Smooth muscle cell (in vitro differentiated cells): ENCODE measurements around the gene WDR64. TPM values are rescaled to one million over a fixed set of nuclear protein-coding genes. Genes with fewer than 3 reads are reported as not detected.
"Not testable (repeated sequence)": the region's sequence is repeated elsewhere in the genome, so short reads cannot be mapped to it uniquely, and the experiment has no call there.

Experiments used
- DNase-seq: peaks from one replicate; lab custom pipeline; 2025; ENCODE audit not compliant: unreplicated experiment; lab: John Stamatoyannopoulos, UW
- H2AFZ ChIP-seq: fragments of 200-600 bp; sonication (generic); 2 replicates; pipeline ENCODE4 v1.6.0; 2016; ENCODE audit warnings: antibody characterized with exemption, low read depth, mild to moderate bottlenecking
- H3F3A ChIP-seq: fragments of 200-600 bp; sonication (generic); 2 replicates; pipeline ENCODE4 v1.6.0; 2017; ENCODE audit warnings: antibody characterized with exemption, low read depth
- H3K27ac ChIP-seq: fragments of 200-600 bp; sonication (generic); 2 replicates; pipeline ENCODE4 v1.5.1; 2016; ENCODE audit warnings: low read depth, mild to moderate bottlenecking
- H3K27me3 ChIP-seq: fragments of 200-600 bp; sonication (generic); 2 replicates; pipeline ENCODE4 v1.6.1; 2016; ENCODE audit warnings: low read depth, mild to moderate bottlenecking
- H3K36me3 ChIP-seq: fragments of 200-600 bp; sonication (generic); 2 replicates; pipeline ENCODE4 v1.5.1; 2016; ENCODE audit warnings: low read depth
- H3K4me1 ChIP-seq: fragments of 200-600 bp; sonication (generic); 2 replicates; pipeline ENCODE4 v1.5.1; 2016; ENCODE audit warnings: low read depth
- H3K4me2 ChIP-seq: fragments of 200-600 bp; sonication (generic); 2 replicates; pipeline ENCODE4 v1.6.0; 2016; ENCODE audit warnings: mild to moderate bottlenecking
- H3K4me3 ChIP-seq: fragments of 200-600 bp; sonication (generic); 2 replicates; pipeline ENCODE4 v1.5.1; 2016; ENCODE audit warnings: mild to moderate bottlenecking
- H3K79me2 ChIP-seq: fragments of 200-600 bp; sonication (generic); 2 replicates; pipeline ENCODE4 v1.6.0; 2016; ENCODE audit warnings: low read depth, mild to moderate bottlenecking
- H3K9ac ChIP-seq: fragments of 200-600 bp; sonication (generic); 2 replicates; pipeline ENCODE4 v1.6.0; 2016; ENCODE audit warnings: low read depth
- H3K9me3 ChIP-seq: fragments of 200-600 bp; sonication (generic); replicated peaks from 2 replicates; pipeline ENCODE4 v1.5.1; 2016; ENCODE audit warnings: low read depth
- H4K20me1 ChIP-seq: fragments of 200-600 bp; sonication (generic); 2 replicates; pipeline ENCODE4 v1.6.0; 2016; ENCODE audit warnings: low read depth
- WGBS: methylation state at CpG from one replicate; pipeline ENCODE4 v1.1.7; 2016; ENCODE audit warnings: low lambda C conversion rate; 5-methylcytosine and 5-hydroxymethylcytosine counted together
- polyA plus RNA-seq: library from polyadenylated mRNA; unstranded; fragments of >200 nt; fragmentation: Nextera tagmentation; extraction: Ambion mirVana; gene quantifications from 2 replicates; pipeline ENCODE4 v1.2.1, GENCODE V29; 2016
- total RNA-seq: library from RNA; depleted of rRNA; stranded (reverse); fragments of >200 nt; gene quantifications from 2 replicates; pipeline ENCODE4 v1.2.3, GENCODE V29; 2014
- TF ChIP-seq, protein P1 (sequence below): fragments of 200-600 bp; sonication (generic); IDR thresholded peaks from 2 replicates; pipeline ENCODE4 v1.5.1; 2017; ENCODE audit warnings: borderline replicate concordance, mild to moderate bottlenecking, antibody characterized with exemption; ENCODE audit not compliant: insufficient read depth, poor library complexity, severe bottlenecking

Gene WDR64
- total and polyA plus RNA-seq, 2 experiments from 2014 or later, result not detected

- Histone ChIP-seq H3K4me1 (no peaks in the 10 kb centered on the region), H4K20me1 (no peaks in the 10 kb centered on the region), H3K79me2 (no peaks in the 10 kb centered on the region), H2AFZ (no peak overlapping the region), H3K27me3 (no peaks in the 10 kb centered on the region), H3F3A (no peaks in the 10 kb centered on the region), H3K9ac (no peak overlapping the region), H3K4me2 (no peak overlapping the region), H3K4me3 (no peak overlapping the region), H3K9me3 (no peaks in the 10 kb centered on the region), H3K36me3 (no peaks in the 10 kb centered on the region), H3K27ac (no peak overlapping the region)
- DNase-seq, result no peak
- TF ChIP-seq, protein P1, sequence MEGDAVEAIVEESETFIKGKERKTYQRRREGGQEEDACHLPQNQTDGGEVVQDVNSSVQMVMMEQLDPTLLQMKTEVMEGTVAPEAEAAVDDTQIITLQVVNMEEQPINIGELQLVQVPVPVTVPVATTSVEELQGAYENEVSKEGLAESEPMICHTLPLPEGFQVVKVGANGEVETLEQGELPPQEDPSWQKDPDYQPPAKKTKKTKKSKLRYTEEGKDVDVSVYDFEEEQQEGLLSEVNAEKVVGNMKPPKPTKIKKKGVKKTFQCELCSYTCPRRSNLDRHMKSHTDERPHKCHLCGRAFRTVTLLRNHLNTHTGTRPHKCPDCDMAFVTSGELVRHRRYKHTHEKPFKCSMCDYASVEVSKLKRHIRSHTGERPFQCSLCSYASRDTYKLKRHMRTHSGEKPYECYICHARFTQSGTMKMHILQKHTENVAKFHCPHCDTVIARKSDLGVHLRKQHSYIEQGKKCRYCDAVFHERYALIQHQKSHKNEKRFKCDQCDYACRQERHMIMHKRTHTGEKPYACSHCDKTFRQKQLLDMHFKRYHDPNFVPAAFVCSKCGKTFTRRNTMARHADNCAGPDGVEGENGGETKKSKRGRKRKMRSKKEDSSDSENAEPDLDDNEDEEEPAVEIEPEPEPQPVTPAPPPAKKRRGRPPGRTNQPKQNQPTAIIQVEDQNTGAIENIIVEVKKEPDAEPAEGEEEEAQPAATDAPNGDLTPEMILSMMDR, result no peak
- 62% methylated on average over 2 of the region's 2 CpGs for WGBS
Observed at GRCh38 chr1:241678536-241678935, 26.5 kb downstream of the WDR64 start.

GRCh38 chr1:241679404-241679803 lies 27.3 kb downstream of the WDR64 start:
- H2AFZ ChIP-seq, result no peak overlapping the region
- no peaks in the 10 kb centered on the region for H3K36me3 ChIP-seq
- no peaks in the 10 kb centered on the region for H3K27me3 ChIP-seq
- TF ChIP-seq, protein P1, result no peak
- H3K9ac ChIP-seq, result no peak overlapping the region
- no peak overlapping the region for H3K4me2 ChIP-seq
- 91% methylated on average over 4 of the region's 4 CpGs for WGBS
- no peak for DNase-seq
- H3F3A ChIP-seq, result no peaks in the 10 kb centered on the region
- H3K79me2 ChIP-seq, result no peaks in the 10 kb centered on the region
- no peaks in the 10 kb centered on the region for H3K9me3 ChIP-seq
- H3K4me3 ChIP-seq, result no peak overlapping the region
- H3K4me1 ChIP-seq, result no peaks in the 10 kb centered on the region
- no peak overlapping the region for H3K27ac ChIP-seq
- no peaks in the 10 kb centered on the region for H4K20me1 ChIP-seq

GRCh38 chr1:241679961-241680360 lies 27.9 kb downstream of the WDR64 start:
- no peak overlapping the region for H3K27ac ChIP-seq
- H3K4me3 ChIP-seq, result no peak overlapping the region
- no peak overlapping the region for H3K4me2 ChIP-seq
- H3K4me1 ChIP-seq, result no peaks in the 10 kb centered on the region
- no peak for DNase-seq
- TF ChIP-seq, protein P1, result no peak
- H4K20me1 ChIP-seq, result no peaks in the 10 kb centered on the region
- H3F3A ChIP-seq, result no peaks in the 10 kb centered on the region
- no peaks in the 10 kb centered on the region for H3K9me3 ChIP-seq
- 82% methylated on average over 3 of the region's 3 CpGs for WGBS
- no peaks in the 10 kb centered on the region for H3K79me2 ChIP-seq
- H3K9ac ChIP-seq, result no peak overlapping the region
- no peak overlapping the region for H2AFZ ChIP-seq
- no peaks in the 10 kb centered on the region for H3K27me3 ChIP-seq
- no peaks in the 10 kb centered on the region for H3K36me3 ChIP-seq

GRCh38 chr1:241681861-241682448 lies 29.9 kb downstream of the WDR64 start:
- H3K36me3 ChIP-seq, H3K9me3 ChIP-seq, H3K4me1 ChIP-seq, H3K27ac ChIP-seq, DNase-seq, H3K4me2 ChIP-seq, H3K4me3 ChIP-seq, H2AFZ ChIP-seq, H4K20me1 ChIP-seq, H3K79me2 ChIP-seq, H3K27me3 ChIP-seq, H3K9ac ChIP-seq, H3F3A ChIP-seq: not testable (repeated sequence)
- 65% methylated on average over 4 of the region's 4 CpGs for WGBS
